Measurements from ENCODE around the gene ST3GAL6. TPM values are rescaled to one million over a fixed set of nuclear protein-coding genes. Genes with fewer than 3 reads are reported as not detected.

Gene ST3GAL6
- total RNA-seq, 1 experiment from 2014 or later, result 3.2 TPM

DNA sequence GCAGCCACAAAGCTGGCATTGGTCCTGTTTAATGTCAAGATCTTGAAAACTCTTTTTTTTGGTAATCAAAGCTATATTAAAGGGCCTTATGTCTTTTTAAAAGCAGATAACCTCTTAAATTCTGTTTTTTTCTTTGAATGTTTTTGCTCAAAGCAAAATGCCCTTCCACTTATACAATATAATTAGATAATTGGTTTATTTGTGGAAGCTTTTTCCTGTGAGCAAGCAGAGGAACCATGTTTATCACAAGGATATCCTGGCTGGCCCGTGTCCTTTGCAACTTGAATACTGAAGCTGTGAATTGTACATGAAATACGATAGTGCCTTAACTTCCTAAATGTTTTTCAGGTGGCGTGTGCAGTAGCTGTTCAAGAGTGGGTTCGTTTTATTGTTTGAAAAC, 2.6 kb downstream of the ST3GAL6 start:
- no TSS peak for BruUV-seq (replicated peaks)

GRCh38 chr3:98766924-98767323, 3.8 kb downstream of the ST3GAL6 start:
- no peaks in the 10 kb centered on the region for H3K36me3 Mint-ChIP-seq (ENCODE audit: insufficient read depth, unreplicated experiment)
- intact Hi-C loops (cut with micrococcal nuclease; ENCODE audit: unreplicated experiment), result no loop called here
- H3K4me1 Mint-ChIP-seq (ENCODE audit: low read depth, unreplicated experiment), result peaks cover 7% of the 10 kb centered on the region
- H3K27me3 Mint-ChIP-seq (ENCODE audit: unreplicated experiment), result no peaks in the 10 kb centered on the region
- H3K9me3 Mint-ChIP-seq (ENCODE audit: low read depth, unreplicated experiment), result no peaks in the 10 kb centered on the region
- DNase-seq, result no peak
- no peak overlapping the region for H3K4me3 Mint-ChIP-seq (ENCODE audit: low read depth, unreplicated experiment)
- no TSS peak for BruUV-seq (replicated peaks)
- H3K27ac Mint-ChIP-seq (ENCODE audit: unreplicated experiment), result no peak overlapping the region
- CTCF ChIA-PET, result no interaction called here
- no peak for TF ChIP-seq CTCF (IDR thresholded peaks at IDR 0.05; ENCODE audit: unreplicated experiment)

More for the DNA sequence above, 2.6 kb downstream of the ST3GAL6 start:
- no peak for DNase-seq
- Mint-ChIP-seq H3K4me3 (ENCODE audit: low read depth, unreplicated experiment) (no peak overlapping the region), H3K36me3 (ENCODE audit: insufficient read depth, unreplicated experiment) (no peaks in the 10 kb centered on the region), H3K9me3 (ENCODE audit: low read depth, unreplicated experiment) (no peaks in the 10 kb centered on the region), H3K27ac (ENCODE audit: unreplicated experiment) (no peak overlapping the region), H3K27me3 (ENCODE audit: unreplicated experiment) (no peaks in the 10 kb centered on the region), H3K4me1 (ENCODE audit: low read depth, unreplicated experiment) (peaks cover 7% of the 10 kb centered on the region)
- CTCF ChIA-PET, result no interaction called here
- intact Hi-C loops (cut with micrococcal nuclease; ENCODE audit: unreplicated experiment), result no loop called here
- TF ChIP-seq CTCF (IDR thresholded peaks at IDR 0.05; ENCODE audit: unreplicated experiment), result no peak

DNA sequence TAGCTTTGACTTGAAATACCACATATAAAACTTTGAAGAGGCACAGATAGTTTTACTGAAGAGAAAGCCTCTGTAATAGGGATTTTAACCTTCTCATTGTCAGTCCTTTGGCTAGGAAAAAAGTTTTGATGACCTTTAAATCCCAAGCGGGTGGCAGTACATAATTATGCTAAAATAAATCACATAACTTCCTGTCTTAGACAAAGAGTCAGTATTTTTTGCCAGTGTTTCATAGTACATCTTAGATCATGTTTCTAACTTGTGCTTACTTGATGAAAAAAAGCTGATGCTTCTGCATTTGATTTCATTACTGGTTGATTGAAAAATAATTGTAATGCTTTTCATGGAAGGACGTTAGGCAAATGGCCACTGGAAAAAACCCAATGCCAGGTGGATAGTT, 5.8 kb downstream of the ST3GAL6 start:
- Mint-ChIP-seq H3K4me3 (ENCODE audit: low read depth, unreplicated experiment) (no peak overlapping the region), H3K27me3 (ENCODE audit: unreplicated experiment) (no peaks in the 10 kb centered on the region), H3K27ac (ENCODE audit: unreplicated experiment) (no peak overlapping the region), H3K9me3 (ENCODE audit: low read depth, unreplicated experiment) (no peaks in the 10 kb centered on the region), H3K36me3 (ENCODE audit: insufficient read depth, unreplicated experiment) (no peaks in the 10 kb centered on the region), H3K4me1 (ENCODE audit: low read depth, unreplicated experiment) (no peaks in the 10 kb centered on the region)
- CTCF ChIA-PET, result no interaction called here
- BruUV-seq (replicated peaks), result no TSS peak
- DNase-seq, result no peak
- intact Hi-C loops (cut with micrococcal nuclease; ENCODE audit: unreplicated experiment), result no loop called here
- TF ChIP-seq CTCF (IDR thresholded peaks at IDR 0.05; ENCODE audit: unreplicated experiment), result no peak

DNA sequence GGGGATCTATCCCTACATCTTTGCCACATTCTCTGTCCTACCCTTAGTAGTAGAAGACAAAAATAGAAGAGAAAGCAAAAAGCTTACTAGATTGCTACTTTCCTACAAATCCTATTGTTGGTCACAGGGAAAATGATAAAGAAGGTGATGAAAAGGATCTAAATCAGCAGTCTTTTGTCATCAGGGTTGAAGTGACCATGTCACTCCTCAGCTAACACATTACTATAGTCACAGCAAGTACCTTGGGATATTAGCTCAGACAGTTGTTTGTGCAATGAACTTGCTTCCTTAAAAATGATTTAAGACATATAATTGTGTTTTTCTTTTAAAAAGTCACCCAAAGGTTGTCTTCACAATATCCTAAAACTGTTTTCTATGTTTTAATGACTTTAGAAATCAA, 6.3 kb downstream of the ST3GAL6 start:
- no peaks in the 10 kb centered on the region for H3K4me1 Mint-ChIP-seq (ENCODE audit: low read depth, unreplicated experiment)
- no peak for TF ChIP-seq CTCF (IDR thresholded peaks at IDR 0.05; ENCODE audit: unreplicated experiment)
- H3K27me3 Mint-ChIP-seq (ENCODE audit: unreplicated experiment), result no peaks in the 10 kb centered on the region
- no peak overlapping the region for H3K27ac Mint-ChIP-seq (ENCODE audit: unreplicated experiment)
- no peak for DNase-seq
- no peaks in the 10 kb centered on the region for H3K36me3 Mint-ChIP-seq (ENCODE audit: insufficient read depth, unreplicated experiment)
- no peaks in the 10 kb centered on the region for H3K9me3 Mint-ChIP-seq (ENCODE audit: low read depth, unreplicated experiment)
- intact Hi-C loops (cut with micrococcal nuclease; ENCODE audit: unreplicated experiment), result no loop called here
- no peak overlapping the region for H3K4me3 Mint-ChIP-seq (ENCODE audit: low read depth, unreplicated experiment)
- no TSS peak for BruUV-seq (replicated peaks)
- CTCF ChIA-PET, result no interaction called here
